Gastrocnemius medialis (tissue), 4 donors: ENCODE data around the gene CACNA1B.

Experiments used
- POLR2A ChIP-seq, 2 donors: fragments of 450-650 bp; IDR thresholded peaks; one replicate each; pipeline ENCODE4 v1.6.1; 2017; ENCODE audit warnings: antibody characterized with exemption in 2 of 2, mild to moderate bottlenecking in 2 of 2, moderate library complexity in 2 of 2
- TF ChIP-seq, protein P1 (sequence below), 5 experiments: fragments of 450-650 bp in 3 of 5; fragments of 200-600 bp in 2 of 5; sonication (generic) in 2 of 5; IDR thresholded peaks in 4 of 5; conservative IDR thresholded peaks in 1 of 5; 1 replicate in 4 of 5; 2 replicates in 1 of 5; pipeline ENCODE4 v1.5.1; 2016 to 2019; ENCODE audit warnings: antibody characterized with exemption in 5 of 5, mild to moderate bottlenecking in 3 of 5, moderate library complexity in 3 of 5

GRCh38 chr9:138042640-138043039 is 165.1 kb downstream of the CACNA1B start:
- TF ChIP-seq, protein P1, sequence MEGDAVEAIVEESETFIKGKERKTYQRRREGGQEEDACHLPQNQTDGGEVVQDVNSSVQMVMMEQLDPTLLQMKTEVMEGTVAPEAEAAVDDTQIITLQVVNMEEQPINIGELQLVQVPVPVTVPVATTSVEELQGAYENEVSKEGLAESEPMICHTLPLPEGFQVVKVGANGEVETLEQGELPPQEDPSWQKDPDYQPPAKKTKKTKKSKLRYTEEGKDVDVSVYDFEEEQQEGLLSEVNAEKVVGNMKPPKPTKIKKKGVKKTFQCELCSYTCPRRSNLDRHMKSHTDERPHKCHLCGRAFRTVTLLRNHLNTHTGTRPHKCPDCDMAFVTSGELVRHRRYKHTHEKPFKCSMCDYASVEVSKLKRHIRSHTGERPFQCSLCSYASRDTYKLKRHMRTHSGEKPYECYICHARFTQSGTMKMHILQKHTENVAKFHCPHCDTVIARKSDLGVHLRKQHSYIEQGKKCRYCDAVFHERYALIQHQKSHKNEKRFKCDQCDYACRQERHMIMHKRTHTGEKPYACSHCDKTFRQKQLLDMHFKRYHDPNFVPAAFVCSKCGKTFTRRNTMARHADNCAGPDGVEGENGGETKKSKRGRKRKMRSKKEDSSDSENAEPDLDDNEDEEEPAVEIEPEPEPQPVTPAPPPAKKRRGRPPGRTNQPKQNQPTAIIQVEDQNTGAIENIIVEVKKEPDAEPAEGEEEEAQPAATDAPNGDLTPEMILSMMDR (IDR thresholded peaks at IDR 0.05 in 4 of 5, conservative IDR thresholded peaks at IDR 0.05 in 1 of 5) = no peak
- no peak for TF ChIP-seq POLR2A (IDR thresholded peaks at IDR 0.05)
